ENCODE measurements around the gene ZSWIM8.

DNA sequence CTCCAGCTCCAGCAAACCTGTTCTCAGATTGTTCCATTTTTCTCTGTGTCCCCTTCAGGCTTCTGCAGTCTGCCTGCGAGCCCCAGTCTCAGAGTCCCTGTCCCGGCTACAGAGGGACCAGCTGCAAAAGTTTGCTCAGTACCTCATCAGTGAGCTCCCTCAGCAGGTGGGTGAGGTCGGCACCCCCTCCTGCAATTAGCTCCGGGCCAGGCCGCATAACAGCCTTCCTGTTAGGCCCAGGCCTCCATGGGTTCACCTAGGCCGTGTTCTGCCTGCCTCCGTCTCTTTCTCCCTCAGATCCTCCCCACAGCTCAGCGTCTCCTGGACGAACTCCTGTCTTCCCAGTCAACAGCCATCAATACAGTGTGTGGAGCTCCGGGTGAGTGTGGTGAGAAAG is 4.3 kb downstream of the ZSWIM8 start:
- TF ChIP-seq, protein P1, sequence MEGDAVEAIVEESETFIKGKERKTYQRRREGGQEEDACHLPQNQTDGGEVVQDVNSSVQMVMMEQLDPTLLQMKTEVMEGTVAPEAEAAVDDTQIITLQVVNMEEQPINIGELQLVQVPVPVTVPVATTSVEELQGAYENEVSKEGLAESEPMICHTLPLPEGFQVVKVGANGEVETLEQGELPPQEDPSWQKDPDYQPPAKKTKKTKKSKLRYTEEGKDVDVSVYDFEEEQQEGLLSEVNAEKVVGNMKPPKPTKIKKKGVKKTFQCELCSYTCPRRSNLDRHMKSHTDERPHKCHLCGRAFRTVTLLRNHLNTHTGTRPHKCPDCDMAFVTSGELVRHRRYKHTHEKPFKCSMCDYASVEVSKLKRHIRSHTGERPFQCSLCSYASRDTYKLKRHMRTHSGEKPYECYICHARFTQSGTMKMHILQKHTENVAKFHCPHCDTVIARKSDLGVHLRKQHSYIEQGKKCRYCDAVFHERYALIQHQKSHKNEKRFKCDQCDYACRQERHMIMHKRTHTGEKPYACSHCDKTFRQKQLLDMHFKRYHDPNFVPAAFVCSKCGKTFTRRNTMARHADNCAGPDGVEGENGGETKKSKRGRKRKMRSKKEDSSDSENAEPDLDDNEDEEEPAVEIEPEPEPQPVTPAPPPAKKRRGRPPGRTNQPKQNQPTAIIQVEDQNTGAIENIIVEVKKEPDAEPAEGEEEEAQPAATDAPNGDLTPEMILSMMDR (conservative IDR thresholded peaks at IDR 0.05; ENCODE audit: low read depth in 2 of 2), result no peak
- TF ChIP-seq EZH2phosphoT487 (IDR thresholded peaks at IDR 0.05; ENCODE audit: unreplicated experiment) (no peak), POLR2AphosphoS5 (IDR thresholded peaks at IDR 0.05; ENCODE audit: low read depth) (no peak), EZH2 (IDR thresholded peaks at IDR 0.05; ENCODE audit: low read depth, unreplicated experiment) (no peak), JUNB (IDR thresholded peaks at IDR 0.05; ENCODE audit: unreplicated experiment) (no peak), ZNF331 (CRISPR knock-in tag; IDR thresholded peaks at IDR 0.05; ENCODE audit: low read depth) (no peak)

Measured in GM23338 (cell line).